SIG-M5 treated with dmso at 0.1 percent for 504 hours (cell line): Measurements from ENCODE around the gene TM6SF1.
"Not testable (repeated sequence)": the region's sequence is repeated elsewhere in the genome, so short reads cannot be mapped to it uniquely, and the experiment has no call there.

ENCODE experiments used
- DNase-seq: peaks from one replicate; lab custom pipeline; 2025; ENCODE audit not compliant: unreplicated experiment; lab: John Stamatoyannopoulos, UW

The TM6SF1 gene

GRCh38 chr15:83115410-83115809, 8.0 kb downstream of the TM6SF1 start:
- DNase-seq: no peak

DNA sequence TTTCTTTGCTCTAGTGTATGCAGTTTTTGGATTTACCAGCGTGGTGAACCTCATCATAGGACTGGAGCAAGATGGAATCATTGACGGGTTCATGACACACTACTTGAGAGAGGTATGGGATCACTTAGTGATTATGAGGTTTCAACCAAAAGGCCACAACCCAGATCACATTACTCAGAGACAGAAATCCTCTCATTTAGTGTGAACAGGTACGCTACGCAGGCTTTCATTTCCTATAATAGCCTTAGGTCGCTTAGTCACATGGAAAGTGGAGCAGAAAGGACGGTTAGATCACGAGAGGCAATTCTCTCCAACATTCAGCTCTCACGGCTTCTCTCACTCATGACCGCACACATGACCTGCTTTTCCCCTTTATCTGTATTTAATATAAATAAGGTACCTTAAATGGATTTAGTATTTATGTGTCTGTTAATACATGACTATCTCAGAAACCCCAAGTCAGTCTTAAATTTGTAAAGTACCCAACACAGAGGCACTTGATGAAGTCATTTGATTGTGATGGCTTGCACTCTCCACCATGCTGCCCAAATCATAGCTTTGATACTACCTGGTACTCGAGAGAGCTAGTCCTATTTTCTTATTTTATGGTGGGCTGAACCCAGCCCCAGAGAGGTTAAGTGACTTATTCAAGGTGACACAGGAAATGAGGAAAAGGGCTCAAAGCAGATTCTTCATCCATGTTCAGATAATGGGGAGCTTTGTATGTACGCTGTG, 8.6 kb downstream of the TM6SF1 start:
- DNase-seq: no peak

DNA sequence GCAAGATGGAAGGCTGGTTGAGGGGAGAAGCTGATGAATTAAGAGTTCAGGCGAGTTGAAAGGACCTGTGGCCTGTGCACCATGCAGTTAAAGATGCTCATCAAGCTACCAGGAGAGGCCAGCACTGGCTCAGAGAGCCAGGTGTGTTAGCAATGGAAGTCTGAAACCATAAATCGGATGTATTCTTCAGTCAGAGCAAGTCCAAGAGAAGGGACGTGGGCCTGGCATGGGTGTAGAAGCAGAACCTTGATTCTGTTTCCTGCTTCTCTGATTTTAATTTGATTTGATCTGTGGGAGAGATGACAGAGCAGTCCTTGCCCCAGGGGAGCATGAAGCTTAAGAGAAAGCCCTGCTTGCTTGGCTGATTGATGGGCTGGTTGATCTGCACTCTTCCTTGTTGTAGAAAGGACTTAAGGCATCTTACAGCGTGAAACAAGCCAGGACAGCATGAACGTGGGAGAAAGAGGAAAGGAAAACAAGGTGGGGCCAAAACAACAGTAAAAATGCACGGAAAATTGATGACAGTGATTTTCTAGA, 10.9 kb downstream of the TM6SF1 start:
- DNase-seq: no peak

GRCh38 chr15:83118968-83119367, 11.5 kb downstream of the TM6SF1 start:
- DNase-seq: no peak

DNA sequence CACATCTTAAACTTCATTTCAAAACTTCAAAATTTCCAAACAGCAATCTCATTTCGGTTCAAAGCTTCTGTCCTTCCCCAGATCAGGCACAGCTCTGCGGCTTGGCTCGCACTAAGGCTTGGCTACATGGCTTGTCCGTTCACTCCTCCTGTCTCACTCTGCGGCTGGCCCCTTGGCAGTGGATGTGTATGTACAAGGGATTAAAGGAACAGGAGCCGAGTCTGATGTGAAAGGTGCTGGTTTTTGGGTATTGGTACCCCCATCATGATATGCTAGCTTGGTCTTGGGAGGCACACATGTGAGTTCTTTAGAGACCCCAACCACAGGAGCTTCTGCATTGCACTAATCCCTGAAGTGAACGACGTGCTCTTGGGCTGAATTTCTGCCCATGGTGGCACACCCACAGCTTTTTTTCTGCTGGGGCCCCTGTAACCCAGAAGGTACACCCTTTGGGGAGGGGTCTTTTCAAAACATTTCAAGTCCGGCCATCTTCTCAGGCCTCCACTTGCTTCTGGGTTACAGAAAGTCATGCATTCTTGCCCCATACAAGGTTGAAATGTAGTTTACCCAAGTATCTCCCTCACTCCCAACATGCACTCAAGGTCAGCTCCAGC, 12.6 kb downstream of the TM6SF1 start:
- no peak for DNase-seq

GRCh38 chr15:83123529-83123928, 16.1 kb downstream of the TM6SF1 start:
- DNase-seq: no peak

DNA sequence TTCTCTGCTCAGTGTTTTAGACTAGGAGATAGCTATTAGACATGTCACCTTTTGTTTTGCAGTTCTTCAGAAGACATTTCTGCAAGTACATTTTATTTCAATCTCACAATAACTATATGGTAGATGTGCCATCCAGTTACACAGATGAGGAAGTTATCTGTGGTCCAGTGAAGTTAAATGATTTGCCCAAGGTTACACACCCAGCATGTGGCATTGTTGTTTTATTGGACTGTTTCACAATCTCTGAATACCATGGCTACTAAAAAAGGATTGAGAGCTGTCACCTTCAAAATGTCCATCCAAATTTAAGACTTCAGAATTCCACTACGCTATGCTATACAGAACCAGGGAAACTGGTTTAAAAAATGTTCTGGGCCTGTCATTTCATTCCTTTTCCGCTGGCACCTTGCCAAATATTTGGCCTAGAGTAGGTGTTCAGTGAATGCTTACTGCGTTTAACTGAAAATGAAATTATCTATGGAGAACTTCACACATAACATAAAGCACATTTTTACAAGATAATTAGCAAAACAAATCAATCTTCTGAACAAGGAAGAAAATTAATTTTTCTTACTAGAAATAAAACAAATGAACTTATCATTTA, 20.2 kb downstream of the TM6SF1 start:
- peak; percentile 11 for DNase-seq

DNA sequence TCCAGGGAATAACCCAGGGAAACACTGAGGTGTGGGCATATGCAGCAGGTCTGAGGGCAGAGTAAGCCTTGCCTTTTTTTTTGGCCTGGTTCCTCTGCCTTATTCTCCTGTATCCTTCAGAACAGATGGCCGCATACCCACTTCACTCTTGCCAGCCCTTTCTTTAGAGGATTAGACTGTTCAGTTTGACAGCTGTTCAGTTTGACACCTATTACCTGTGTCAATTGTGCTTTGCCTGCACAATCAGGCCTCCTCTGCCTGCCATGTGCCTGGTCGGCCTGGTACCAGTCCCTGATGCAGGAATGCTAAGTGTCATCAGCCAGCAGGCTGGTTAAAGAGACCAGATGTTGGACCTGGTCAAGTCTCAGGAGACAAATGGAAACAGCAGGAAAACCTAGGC, 22.3 kb downstream of the TM6SF1 start:
- DNase-seq: no peak

GRCh38 chr15:83132861-83133523, 25.5 kb downstream of the TM6SF1 start:
- no peak for DNase-seq

DNA sequence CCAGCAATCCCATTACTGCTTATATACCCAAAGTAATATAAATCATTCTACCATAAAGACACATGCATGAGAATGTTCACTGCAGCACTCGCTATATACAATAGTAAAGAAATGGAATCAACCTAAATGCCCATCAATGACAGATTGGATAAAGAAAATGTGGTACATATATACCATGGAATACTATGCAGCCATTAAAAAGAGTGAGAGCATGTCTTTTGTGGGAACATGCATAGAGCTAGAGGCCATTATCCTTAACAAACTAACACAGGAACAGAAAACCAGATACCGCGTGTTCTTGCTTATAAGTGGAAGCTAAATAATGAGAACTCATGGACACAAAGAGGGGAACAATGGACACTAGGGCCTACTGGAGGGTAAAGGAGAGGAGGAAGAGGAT, 34.7 kb downstream of the TM6SF1 start:
- DNase-seq: not testable (repeated sequence)

- DNase-seq: no peak
These were observed 37.3 kb downstream of the TM6SF1 start for GRCh38 chr15:83144771-83145170.

DNA sequence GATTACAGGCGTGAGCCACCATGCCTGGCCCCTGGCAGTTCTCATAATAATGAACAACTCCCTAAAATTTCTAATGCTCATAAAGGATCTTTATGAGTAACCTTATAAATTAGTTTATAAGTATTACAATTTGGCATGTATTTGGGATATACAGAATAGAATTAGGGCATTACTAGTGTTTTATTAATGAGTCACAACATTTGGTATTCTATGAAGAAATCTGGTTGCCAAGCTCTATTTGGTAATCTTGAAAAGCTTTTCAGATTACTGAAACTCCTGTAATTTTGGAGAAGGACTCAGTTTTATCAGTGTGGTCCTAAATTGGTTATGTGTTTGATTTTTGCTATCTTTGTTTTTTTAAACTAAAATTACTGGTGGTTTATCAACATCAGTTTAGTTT, 45.8 kb downstream of the TM6SF1 start:
- no peak for DNase-seq

DNA sequence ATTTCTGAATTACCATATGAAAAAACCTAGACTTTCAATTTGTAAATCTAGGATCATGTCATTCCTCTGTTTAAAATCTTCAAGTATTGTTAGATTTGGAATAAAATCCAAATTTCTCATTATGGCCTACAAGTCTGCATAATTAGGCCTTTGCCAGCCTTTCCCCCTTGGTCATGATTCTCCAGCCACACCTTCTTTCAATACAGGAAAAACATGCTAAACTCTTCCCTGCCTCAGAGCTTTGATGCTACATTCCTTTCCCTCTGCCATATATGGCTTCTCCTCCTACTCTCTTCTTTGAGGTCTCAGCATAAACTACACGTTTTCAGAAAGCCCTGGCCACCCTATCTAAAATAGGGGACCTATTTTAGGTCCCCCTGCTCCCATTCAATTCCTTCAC, 48.5 kb downstream of the TM6SF1 start:
- no peak for DNase-seq

- no peak for DNase-seq
These were observed 50.9 kb downstream of the TM6SF1 start for GRCh38 chr15:83158393-83158792.

- DNase-seq: no peak
These were observed 53.3 kb downstream of the TM6SF1 start for GRCh38 chr15:83160741-83161140.

DNA sequence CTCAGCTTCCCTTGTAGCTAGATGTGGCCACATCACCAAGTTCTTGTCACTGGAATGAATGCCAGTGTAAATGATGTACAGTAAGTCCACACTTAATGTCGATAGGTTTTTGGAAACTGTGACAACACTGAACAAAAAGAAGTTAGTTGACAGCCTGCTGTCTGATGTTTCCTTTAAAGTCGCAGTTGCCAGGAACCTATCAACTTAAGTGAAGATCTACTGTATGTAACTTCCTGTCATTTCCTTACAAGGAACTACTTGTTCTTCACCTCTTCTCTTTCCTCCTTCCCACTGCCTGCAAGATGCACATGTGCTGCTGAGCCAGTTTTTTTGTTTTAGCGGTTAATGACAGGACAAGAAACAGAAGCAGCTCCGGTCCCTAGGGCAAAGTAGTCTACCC, 55.6 kb downstream of the TM6SF1 start:
- DNase-seq: no peak

GRCh38 chr15:83164111-83164770, 56.8 kb downstream of the TM6SF1 start:
- DNase-seq: no peak

DNA sequence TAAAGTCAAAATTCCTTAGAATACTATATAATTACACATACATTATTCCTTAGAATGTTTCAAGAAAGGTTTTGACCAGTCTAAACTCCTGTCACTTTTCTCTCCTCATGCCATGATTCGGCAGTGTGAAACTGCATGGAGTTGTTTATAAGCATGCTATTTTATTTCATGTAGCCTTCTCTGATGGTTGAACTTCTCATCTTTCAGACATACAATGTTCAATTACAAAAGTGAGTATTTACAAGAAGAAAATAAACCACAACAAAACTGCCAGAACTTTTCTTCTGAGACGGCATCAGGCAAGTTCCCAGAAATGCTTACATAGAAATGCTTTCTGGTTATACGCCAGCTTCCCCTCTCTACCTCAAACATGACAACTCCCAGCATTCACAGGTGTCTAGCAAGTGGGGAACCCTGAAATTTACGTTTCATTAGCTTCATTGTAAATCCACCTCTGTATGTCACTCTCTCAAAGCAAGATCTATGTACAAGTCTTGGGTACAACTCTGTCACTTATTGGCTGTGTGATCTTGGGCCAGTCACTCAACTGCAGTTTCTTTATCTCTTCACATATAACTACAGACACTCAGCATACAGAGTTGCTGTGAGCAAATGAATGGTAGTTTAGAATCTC, 57.4 kb downstream of the TM6SF1 start:
- no peak for DNase-seq

GRCh38 chr15:83166218-83166617, 58.8 kb downstream of the TM6SF1 start:
- no peak for DNase-seq

GRCh38 chr15:83166830-83167229, 59.4 kb downstream of the TM6SF1 start:
- DNase-seq: no peak

GRCh38 chr15:83169576-83169975, 62.1 kb downstream of the TM6SF1 start:
- not testable (repeated sequence) for DNase-seq
